ENCODE measurements around the gene CYFIP1. TPM values are rescaled to one million over a fixed set of nuclear protein-coding genes. Genes with fewer than 3 reads are reported as not detected.
A peak's percentile ranks its signal among the peaks of the same experiment; 100 is the strongest.

CYFIP1 gene
- total RNA-seq, 1 experiment from 2014 or later: 143 TPM

DNA sequence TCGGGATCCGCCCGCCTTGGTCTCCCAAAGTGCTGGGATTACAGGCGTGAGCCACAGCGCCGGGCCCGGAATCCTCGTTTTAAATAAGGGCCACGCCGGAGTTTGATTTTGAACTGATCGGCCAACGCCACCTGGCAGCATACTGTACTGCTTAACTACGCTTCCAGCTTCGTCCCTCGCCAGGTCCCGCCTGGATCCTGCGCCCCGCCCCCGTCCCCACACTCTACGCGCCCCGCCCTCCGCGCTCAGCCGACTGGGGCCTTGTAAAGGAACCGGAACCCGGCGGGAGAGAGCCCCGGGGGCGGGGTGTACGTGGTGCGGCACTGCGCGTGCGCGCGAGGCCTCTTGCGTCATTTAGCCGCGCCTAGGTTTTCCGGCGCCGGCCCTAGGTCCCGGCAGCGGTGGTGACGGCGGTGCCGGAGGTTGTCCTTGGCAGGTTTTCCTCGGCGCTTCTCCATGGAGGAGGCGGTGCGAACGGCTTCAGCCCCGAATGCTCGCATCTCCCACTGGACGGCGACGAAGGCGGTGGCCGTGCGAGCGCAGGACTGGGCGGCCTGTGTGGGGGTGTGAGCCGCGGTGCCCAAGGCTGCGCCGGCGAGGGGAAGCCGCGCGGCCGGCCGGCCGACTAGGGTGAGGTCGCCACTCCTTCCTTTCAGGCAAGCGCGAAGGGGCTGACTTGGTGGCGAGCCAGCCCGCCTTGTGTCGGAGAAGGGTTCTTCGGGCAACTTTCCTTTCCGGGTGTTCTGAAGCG is 141.7 kb downstream of the CYFIP1 start, which contains the start of gene NIPA2 (continued):
- TF ChIP-seq EZH2phosphoT487 (IDR thresholded peaks at IDR 0.05; ENCODE audit: borderline replicate concordance): no peak
- TF ChIP-seq SP1 (IDR thresholded peaks at IDR 0.05; ENCODE audit: low read depth): no peak
- TF ChIP-seq RAD21 (IDR thresholded peaks at IDR 0.05; ENCODE audit: low read depth): no peak
- peak; percentile 52; the same call in 1 of the 2 replicates for TF ChIP-seq ZFX (IDR thresholded peaks at IDR 0.05)
- peak; percentile 68; the same call in 1 of the 2 replicates for TF ChIP-seq EGR1 (IDR thresholded peaks at IDR 0.05; ENCODE audit: low read depth)

DNA sequence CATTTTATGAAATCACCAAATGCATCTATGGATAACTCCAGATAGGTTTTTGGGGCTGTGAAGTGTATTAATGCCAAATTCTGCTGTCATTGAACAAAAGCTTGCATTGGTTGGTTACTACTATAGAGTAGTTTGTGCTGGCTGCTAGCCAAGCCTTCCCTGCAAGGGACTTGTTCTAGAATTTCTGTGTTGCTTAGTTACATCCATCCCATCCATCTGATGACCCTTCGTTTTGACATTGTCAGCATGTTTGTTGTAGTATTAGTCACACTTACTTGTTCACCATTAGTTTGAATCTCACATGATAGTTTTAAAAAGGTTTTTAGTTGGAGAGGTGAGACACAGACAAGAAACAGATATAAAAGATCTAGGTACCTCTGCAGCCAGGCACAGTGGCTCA is 148.7 kb downstream of the CYFIP1 start:
- no peak for TF ChIP-seq POLR2AphosphoS5 (IDR thresholded peaks at IDR 0.05; ENCODE audit: low read depth, low read length)
- TF ChIP-seq ELF1 (IDR thresholded peaks at IDR 0.05; ENCODE audit: borderline replicate concordance, low read depth): no peak
- TF ChIP-seq, protein P1, sequence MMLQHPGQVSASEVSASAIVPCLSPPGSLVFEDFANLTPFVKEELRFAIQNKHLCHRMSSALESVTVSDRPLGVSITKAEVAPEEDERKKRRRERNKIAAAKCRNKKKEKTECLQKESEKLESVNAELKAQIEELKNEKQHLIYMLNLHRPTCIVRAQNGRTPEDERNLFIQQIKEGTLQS (IDR thresholded peaks at IDR 0.05): no peak
- TF ChIP-seq JUND (IDR thresholded peaks at IDR 0.05): no peak
- TF ChIP-seq YY1 (IDR thresholded peaks at IDR 0.05; ENCODE audit: extremely low read depth, insufficient replicate concordance, low read depth, low read length): no peak
- no peak for TF ChIP-seq SRF (IDR thresholded peaks at IDR 0.05; ENCODE audit: low read depth)
- TF ChIP-seq, protein P2, sequence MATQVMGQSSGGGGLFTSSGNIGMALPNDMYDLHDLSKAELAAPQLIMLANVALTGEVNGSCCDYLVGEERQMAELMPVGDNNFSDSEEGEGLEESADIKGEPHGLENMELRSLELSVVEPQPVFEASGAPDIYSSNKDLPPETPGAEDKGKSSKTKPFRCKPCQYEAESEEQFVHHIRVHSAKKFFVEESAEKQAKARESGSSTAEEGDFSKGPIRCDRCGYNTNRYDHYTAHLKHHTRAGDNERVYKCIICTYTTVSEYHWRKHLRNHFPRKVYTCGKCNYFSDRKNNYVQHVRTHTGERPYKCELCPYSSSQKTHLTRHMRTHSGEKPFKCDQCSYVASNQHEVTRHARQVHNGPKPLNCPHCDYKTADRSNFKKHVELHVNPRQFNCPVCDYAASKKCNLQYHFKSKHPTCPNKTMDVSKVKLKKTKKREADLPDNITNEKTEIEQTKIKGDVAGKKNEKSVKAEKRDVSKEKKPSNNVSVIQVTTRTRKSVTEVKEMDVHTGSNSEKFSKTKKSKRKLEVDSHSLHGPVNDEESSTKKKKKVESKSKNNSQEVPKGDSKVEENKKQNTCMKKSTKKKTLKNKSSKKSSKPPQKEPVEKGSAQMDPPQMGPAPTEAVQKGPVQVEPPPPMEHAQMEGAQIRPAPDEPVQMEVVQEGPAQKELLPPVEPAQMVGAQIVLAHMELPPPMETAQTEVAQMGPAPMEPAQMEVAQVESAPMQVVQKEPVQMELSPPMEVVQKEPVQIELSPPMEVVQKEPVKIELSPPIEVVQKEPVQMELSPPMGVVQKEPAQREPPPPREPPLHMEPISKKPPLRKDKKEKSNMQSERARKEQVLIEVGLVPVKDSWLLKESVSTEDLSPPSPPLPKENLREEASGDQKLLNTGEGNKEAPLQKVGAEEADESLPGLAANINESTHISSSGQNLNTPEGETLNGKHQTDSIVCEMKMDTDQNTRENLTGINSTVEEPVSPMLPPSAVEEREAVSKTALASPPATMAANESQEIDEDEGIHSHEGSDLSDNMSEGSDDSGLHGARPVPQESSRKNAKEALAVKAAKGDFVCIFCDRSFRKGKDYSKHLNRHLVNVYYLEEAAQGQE (IDR thresholded peaks at IDR 0.05; ENCODE audit: low read depth): no peak
- TF ChIP-seq, protein P3, sequence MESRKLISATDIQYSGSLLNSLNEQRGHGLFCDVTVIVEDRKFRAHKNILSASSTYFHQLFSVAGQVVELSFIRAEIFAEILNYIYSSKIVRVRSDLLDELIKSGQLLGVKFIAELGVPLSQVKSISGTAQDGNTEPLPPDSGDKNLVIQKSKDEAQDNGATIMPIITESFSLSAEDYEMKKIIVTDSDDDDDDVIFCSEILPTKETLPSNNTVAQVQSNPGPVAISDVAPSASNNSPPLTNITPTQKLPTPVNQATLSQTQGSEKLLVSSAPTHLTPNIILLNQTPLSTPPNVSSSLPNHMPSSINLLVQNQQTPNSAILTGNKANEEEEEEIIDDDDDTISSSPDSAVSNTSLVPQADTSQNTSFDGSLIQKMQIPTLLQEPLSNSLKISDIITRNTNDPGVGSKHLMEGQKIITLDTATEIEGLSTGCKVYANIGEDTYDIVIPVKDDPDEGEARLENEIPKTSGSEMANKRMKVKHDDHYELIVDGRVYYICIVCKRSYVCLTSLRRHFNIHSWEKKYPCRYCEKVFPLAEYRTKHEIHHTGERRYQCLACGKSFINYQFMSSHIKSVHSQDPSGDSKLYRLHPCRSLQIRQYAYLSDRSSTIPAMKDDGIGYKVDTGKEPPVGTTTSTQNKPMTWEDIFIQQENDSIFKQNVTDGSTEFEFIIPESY (IDR thresholded peaks at IDR 0.05; ENCODE audit: extremely low read depth, insufficient replicate concordance, low read length): no peak
- TF ChIP-seq EGR1 (IDR thresholded peaks at IDR 0.05; ENCODE audit: low read depth): no peak
- no peak for TF ChIP-seq MAX (IDR thresholded peaks at IDR 0.05)
- TF ChIP-seq ZFX (IDR thresholded peaks at IDR 0.05): no peak
- TF ChIP-seq TCF7L2 (IDR thresholded peaks at IDR 0.05; ENCODE audit: borderline replicate concordance, extremely low read depth, insufficient read depth, insufficient read length): no peak
- TF ChIP-seq CBX3 (IDR thresholded peaks at IDR 0.05; ENCODE audit: low read depth): no peak
- no peak for TF ChIP-seq CEBPB (IDR thresholded peaks at IDR 0.05; ENCODE audit: low read depth)
- TF ChIP-seq EZH2 (IDR thresholded peaks at IDR 0.05): no peak
- TF ChIP-seq ZNF274 (IDR thresholded peaks at IDR 0.05; ENCODE audit: low read depth, low read length): no peak
- TF ChIP-seq RAD21 (IDR thresholded peaks at IDR 0.05; ENCODE audit: low read depth): no peak
- no peak for TF ChIP-seq SP1 (IDR thresholded peaks at IDR 0.05; ENCODE audit: low read depth)
- Histone ChIP-seq H3K4me2 (ENCODE audit: low read length) (no peak overlapping the region), H3K4me3 (replicated peaks in 1 of 2; ENCODE audit: low read depth in 1 of 2, low read length in 2 of 2) (no peak overlapping the region)

More for the DNA sequence above, 148.7 kb downstream of the CYFIP1 start:
- intact Hi-C loops (cut with micrococcal nuclease): no loop called here
- RAD21 ChIA-PET (ENCODE audit: low non-redundant PET in 1 of 2, low total read pairs in 2 of 2, uncharacterized antibody in 2 of 2, unreplicated experiment in 2 of 2): no interaction called here
- Histone ChIP-seq H3K9me3 (ENCODE audit: control insufficient read depth in 1 of 2, insufficient read depth in 1 of 2, low read depth in 1 of 2, low read length in 2 of 2) (no peaks in the 10 kb centered on the region), H3K36me3 (ENCODE audit: control insufficient read depth in 1 of 2, insufficient read depth in 2 of 2, low read length in 2 of 2) (peaks cover 9 to 11% of the 10 kb centered on the region in 2 experiments; a peak in 2 of 4 replicates), H3K9me2 (ENCODE audit: insufficient read depth) (no peaks in the 10 kb centered on the region), H3K27me3 (ENCODE audit: insufficient read depth, low read length) (no peaks in the 10 kb centered on the region), H3K79me2 (ENCODE audit: insufficient read depth, low read length) (no peaks in the 10 kb centered on the region), H3K27ac (ENCODE audit: low read depth, low read length) (no peak overlapping the region), H3K4me1 (ENCODE audit: control insufficient read depth in 1 of 2, insufficient read depth in 2 of 2, low read length in 2 of 2) (no peaks in the 10 kb centered on the region), H2AFZ (ENCODE audit: low read depth, low read length, poor library complexity, severe bottlenecking) (no peak overlapping the region), H3K9ac (ENCODE audit: low read length) (no peak overlapping the region), H4K20me1 (ENCODE audit: insufficient read depth) (no peaks in the 10 kb centered on the region)
- CTCF ChIA-PET: no interaction called here
- POLR2A ChIA-PET: no interaction called here
- ATAC-seq (no peak), DNase-seq (ENCODE audit: low read depth, low spot score) (no peak)
- BruUV-seq (replicated peaks): no TSS peak

All from HCT116 (cell line).